Common myeloid progenitor, CD34-positive (primary cell): ENCODE measurements around the gene KLHL9.

ENCODE experiments used
- CTCF ChIA-PET: fragments of 350-600 bp; sonication (Branson Sonifier 250); formaldehyde crosslinking; loops from one replicate; lab custom pipeline; 2021; ENCODE audit warnings: antibody characterized with exemption; lab: Charles Lee
- POLR2A ChIA-PET: fragments of 350-600 bp; sonication (Branson Sonifier 250); formaldehyde crosslinking; loops from one replicate; lab custom pipeline; 2021; ENCODE audit warnings: antibody characterized with exemption; lab: Charles Lee
- DNase-seq, 3 donors: peaks; one replicate each; pipeline versions ENCODE4 v3.0.0 to v3.0.0-alpha.2; 2013
- H3K27ac ChIP-seq, 2 experiments: 1 replicate in 1 of 2; 2 replicates in 1 of 2; pipeline ENCODE4 v1.7.0; 2013; ENCODE audit warnings: inconsistent platforms in 2 of 2, low read length in 2 of 2, mild to moderate bottlenecking in 2 of 2, low read depth in 1 of 2, moderate library complexity in 1 of 2; ENCODE audit not compliant: severe bottlenecking in 2 of 2, insufficient read depth in 1 of 2, poor library complexity in 1 of 2
- H3K27me3 ChIP-seq, 5 experiments: replicated peaks in 2 of 5; 1 replicate in 3 of 5; 2 replicates in 2 of 5; pipeline versions ENCODE4 v1.6.1 to v1.7.0; 2013; ENCODE audit warnings: low read length in 4 of 5, mild to moderate bottlenecking in 2 of 5, moderate library complexity in 2 of 5, inconsistent platforms in 1 of 5; ENCODE audit not compliant: insufficient read depth in 5 of 5, control insufficient read depth in 4 of 5
- H3K36me3 ChIP-seq, 4 experiments: 1 replicate in 2 of 4; 2 replicates in 2 of 4; pipeline versions ENCODE4 v1.6.1 to v1.7.0; 2013; ENCODE audit warnings: low read length in 3 of 4, control low read depth in 1 of 4, mild to moderate bottlenecking in 1 of 4; ENCODE audit not compliant: control insufficient read depth in 4 of 4, insufficient read depth in 4 of 4
- H3K4me1 ChIP-seq, 4 experiments: 1 replicate in 3 of 4; 2 replicates in 1 of 4; pipeline versions ENCODE4 v1.6.1 to v1.7.1; 2013; ENCODE audit warnings: low read length in 3 of 4, mild to moderate bottlenecking in 3 of 4, control low read depth in 1 of 4, inconsistent platforms in 1 of 4, moderate library complexity in 1 of 4; ENCODE audit not compliant: control insufficient read depth in 4 of 4, insufficient read depth in 4 of 4; ENCODE audit errors: control extremely low read depth in 1 of 4
- H3K4me3 ChIP-seq, 7 experiments: 1 replicate in 4 of 7; 2 replicates in 3 of 7; pipeline versions ENCODE4 v1.5.1 to v1.7.0; 2013; ENCODE audit warnings: mild to moderate bottlenecking in 7 of 7, low read length in 6 of 7, moderate library complexity in 6 of 7, inconsistent platforms in 2 of 7, low read depth in 2 of 7, control low read depth in 1 of 7; ENCODE audit not compliant: insufficient read depth in 4 of 7, control insufficient read depth in 1 of 7; ENCODE audit errors: extremely low read depth in 1 of 7
- H3K9me3 ChIP-seq, 5 experiments: 1 replicate in 4 of 5; 2 replicates in 1 of 5; pipeline versions ENCODE4 v1.6.1 to v1.7.1; 2013; ENCODE audit warnings: low read length in 4 of 5, mild to moderate bottlenecking in 2 of 5, inconsistent platforms in 1 of 5, low read depth in 1 of 5, moderate library complexity in 1 of 5; ENCODE audit not compliant: control insufficient read depth in 4 of 5, insufficient read depth in 2 of 5; ENCODE audit errors: control extremely low read depth in 1 of 5
- WGBS: methylation state at CpG from one replicate; pipeline ENCODE4 v1.1.5; 2013; ENCODE audit not compliant: insufficient coverage; 5-methylcytosine and 5-hydroxymethylcytosine counted together

The KLHL9 gene

GRCh38 chr9:21295992-21296391, 39.2 kb downstream of the KLHL9 start:
- Histone ChIP-seq H3K4me3 (no peak overlapping the region), H3K9me3 (peaks cover 0 to 2% (median 0%) of the 10 kb centered on the region in 5 experiments), H3K27ac (no peak overlapping the region), H3K27me3 (no peaks in the 10 kb centered on the region), H3K4me1 (peaks cover 11 to 26% (median 14%) of the 10 kb centered on the region in 4 experiments), H3K36me3 (no peaks in the 10 kb centered on the region)
- ChIA-PET CTCF (interaction anchor here (1.3 to 2.3 kb wide), 5 partner anchors 13 to 60 kb away, joined by 4 to 10 read pairs (median 5); no protein-coding TSS in a partner anchor), POLR2A (no interaction called here)
- WGBS, result 100% methylated on average over 1 of the region's 1 CpG
- peak in 2 of 3 donors; percentile 46 to 54 for DNase-seq

DNA sequence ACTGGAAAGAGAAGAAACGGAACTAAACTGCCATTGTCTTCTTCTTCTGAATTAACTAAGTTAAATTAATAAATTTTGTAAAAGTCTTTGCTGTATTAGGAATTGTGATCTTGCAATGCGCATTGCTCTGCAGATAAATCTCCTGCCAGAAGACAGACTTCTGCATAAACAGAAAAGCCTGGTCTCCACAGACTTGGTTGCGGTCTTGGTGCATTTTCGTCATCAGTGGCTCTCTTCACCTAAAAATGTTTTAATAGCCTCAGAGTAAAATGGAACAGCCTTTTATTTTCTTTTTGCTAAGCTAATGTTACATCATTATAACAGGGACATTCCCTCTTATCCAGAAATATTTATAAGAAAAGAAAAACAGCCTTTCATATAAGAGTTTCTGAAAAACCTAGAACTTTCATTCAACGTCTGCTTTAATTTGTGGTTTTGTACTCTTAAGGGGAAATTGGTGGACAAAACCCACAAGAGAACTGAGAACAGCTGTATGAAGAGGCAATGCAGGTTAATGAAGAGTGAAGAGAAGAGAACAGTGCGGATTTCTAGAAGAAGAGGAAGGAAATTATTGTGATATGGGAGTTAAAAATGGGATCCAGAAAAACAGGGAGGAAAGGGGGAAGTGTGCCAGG, 40.2 kb downstream of the KLHL9 start:
- no peaks in the 10 kb centered on the region for H3K36me3 ChIP-seq
- ChIA-PET POLR2A (interaction anchor here (0.6 kb wide), 1 partner anchor 23 kb away, joined by 5 read pairs; no protein-coding TSS in a partner anchor), CTCF (interaction anchor here (1.5 to 2.7 kb wide), 6 partner anchors 23 to 101 kb away, joined by 4 to 10 read pairs (median 6); no protein-coding TSS in a partner anchor)
- WGBS, result 43% methylated on average over 4 of the region's 6 CpGs
- no peaks in the 10 kb centered on the region for H3K27me3 ChIP-seq
- H3K27ac ChIP-seq, result no peak overlapping the region
- peaks cover 11 to 26% (median 14%) of the 10 kb centered on the region in 4 experiments for H3K4me1 ChIP-seq
- peaks cover 0 to 2% (median 0%) of the 10 kb centered on the region in 5 experiments for H3K9me3 ChIP-seq
- DNase-seq, result peak; percentile 31 to 86 (median 82)
- H3K4me3 ChIP-seq, result no peak overlapping the region

- Histone ChIP-seq H3K27me3 (no peaks in the 10 kb centered on the region), H3K4me1 (peaks cover 11 to 26% (median 18%) of the 10 kb centered on the region in 4 experiments), H3K36me3 (no peaks in the 10 kb centered on the region), H3K9me3 (peaks cover 0 to 2% (median 0%) of the 10 kb centered on the region in 5 experiments), H3K27ac (no peak overlapping the region), H3K4me3 (no peak overlapping the region)
- 100% methylated on average over 1 of the region's 1 CpG for WGBS
- CTCF ChIA-PET, result interaction anchor here (1.6 to 2.7 kb wide), 4 partner anchors 24 to 101 kb away, joined by 4 to 10 read pairs (median 6); no protein-coding TSS in a partner anchor
- POLR2A ChIA-PET, result no interaction called here
- peak in 2 of 3 donors; percentile 48 to 66 for DNase-seq
Measured at GRCh38 chr9:21294364-21294774, 40.8 kb downstream of the KLHL9 start.

- Histone ChIP-seq H3K4me1 (peaks cover 0 to 19% (median 6%) of the 10 kb centered on the region in 4 experiments), H3K9me3 (no peaks in the 10 kb centered on the region), H3K27ac (no peak overlapping the region), H3K27me3 (no peaks in the 10 kb centered on the region), H3K36me3 (no peaks in the 10 kb centered on the region), H3K4me3 (no peak overlapping the region)
- ChIA-PET POLR2A (no interaction called here), CTCF (interaction anchor here (0.6 to 1.5 kb wide), 3 partner anchors 37 to 114 kb away, joined by 4 read pairs; no protein-coding TSS in a partner anchor)
- peak in 2 of 3 donors; percentile 49 to 64 for DNase-seq
- WGBS, result 17% methylated on average over 1 of the region's 2 CpGs
Measured at GRCh38 chr9:21289848-21290247, 45.4 kb downstream of the KLHL9 start.

DNA sequence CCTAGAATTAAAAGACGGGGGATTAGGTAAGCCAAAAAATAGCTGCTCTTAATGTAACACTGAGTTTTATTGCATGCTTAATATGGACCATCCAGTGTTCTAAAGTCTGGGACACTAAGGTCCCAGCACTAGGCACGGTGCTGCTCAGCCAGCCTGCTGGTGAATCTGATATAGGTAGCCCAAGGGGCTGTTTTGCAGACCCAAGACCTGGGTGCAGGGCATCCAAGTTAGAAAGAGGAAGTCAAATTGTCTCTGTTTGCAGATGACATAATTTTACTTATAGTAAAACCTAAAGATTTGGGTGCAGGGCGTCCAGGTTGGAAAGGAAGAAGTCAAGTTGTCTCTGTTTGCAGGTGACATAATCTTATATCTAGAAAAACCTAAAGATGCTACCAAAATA, 47.9 kb downstream of the KLHL9 start:
- no peak for DNase-seq
- ChIA-PET POLR2A (no interaction called here), CTCF (interaction anchor here (0.9 to 3.2 kb wide), 2 partner anchors 19 to 35 kb away, joined by 3 to 14 read pairs; no protein-coding TSS in a partner anchor)
- Histone ChIP-seq H3K27me3 (no peaks in the 10 kb centered on the region), H3K27ac (no peak overlapping the region), H3K4me3 (no peak overlapping the region), H3K9me3 (no peaks in the 10 kb centered on the region), H3K4me1 (peaks cover 0 to 12% (median 6%) of the 10 kb centered on the region in 4 experiments), H3K36me3 (no peaks in the 10 kb centered on the region)
- 100% methylated on average over 2 of the region's 3 CpGs for WGBS

GRCh38 chr9:21286659-21287058, 48.5 kb downstream of the KLHL9 start:
- Histone ChIP-seq H3K4me1 (peaks cover 0 to 12% (median 6%) of the 10 kb centered on the region in 4 experiments), H3K4me3 (no peak overlapping the region), H3K27me3 (no peaks in the 10 kb centered on the region), H3K36me3 (no peaks in the 10 kb centered on the region), H3K9me3 (no peaks in the 10 kb centered on the region), H3K27ac (no peak overlapping the region)
- no CpG with 5 or more reads among the region's 5 CpGs for WGBS
- DNase-seq, result no peak
- CTCF ChIA-PET, result interaction anchor here (1.3 to 3.2 kb wide), 2 partner anchors 19 to 34 kb away, joined by 3 to 14 read pairs; no protein-coding TSS in a partner anchor
- POLR2A ChIA-PET, result no interaction called here

DNA sequence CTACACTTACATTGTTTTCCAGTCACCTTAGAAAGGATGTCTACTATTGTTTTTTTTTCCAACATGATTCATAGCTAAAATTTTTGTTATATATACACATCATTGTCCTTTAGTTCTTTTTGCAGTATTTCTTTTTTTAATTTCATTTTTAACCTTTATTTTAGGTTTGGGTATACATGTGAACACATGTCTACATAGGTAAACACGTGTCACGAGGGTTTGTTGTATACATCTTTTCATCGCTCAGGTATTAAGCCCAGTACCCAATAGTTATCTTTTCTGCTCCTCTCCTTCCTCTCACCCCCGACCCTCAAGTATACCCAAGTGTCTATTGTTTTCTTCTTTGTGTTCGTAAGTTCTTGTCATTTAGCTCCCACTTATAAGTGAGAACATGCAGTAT, 49.1 kb downstream of the KLHL9 start:
- WGBS, result 100% methylated on average over 2 of the region's 5 CpGs
- Histone ChIP-seq H3K4me1 (peaks cover 0 to 12% (median 6%) of the 10 kb centered on the region in 4 experiments), H3K27ac (no peak overlapping the region), H3K4me3 (no peak overlapping the region), H3K36me3 (no peaks in the 10 kb centered on the region), H3K27me3 (no peaks in the 10 kb centered on the region), H3K9me3 (no peaks in the 10 kb centered on the region)
- ChIA-PET CTCF (interaction anchor here (1.3 to 3.2 kb wide), 2 partner anchors 18 to 34 kb away, joined by 3 to 14 read pairs; no protein-coding TSS in a partner anchor), POLR2A (no interaction called here)
- DNase-seq, result no peak
